ENCODE data around the gene ATP2C1. TPM values are rescaled to one million over a fixed set of nuclear protein-coding genes. Genes with fewer than 3 reads are reported as not detected.

The ATP2C1 gene
- total and polyA plus RNA-seq, 2 of the 13 experiments (the other 11 are each of a cell fraction or from before 2014, with no cell fraction given), result 32.4 to 37.6 TPM

GRCh38 chr3:130901463-130902204 lies 7.8 kb downstream of the ATP2C1 start (continued):
- no peak for TF ChIP-seq REST (IDR thresholded peaks at IDR 0.05; ENCODE audit: borderline replicate concordance in 1 of 2, low read depth in 1 of 2, low read length in 2 of 2)
- TF ChIP-seq THYN1 (CRISPR knock-in tag; IDR thresholded peaks at IDR 0.05; ENCODE audit: borderline replicate concordance, low read depth), result no peak
- TF ChIP-seq ZKSCAN1 (IDR thresholded peaks at IDR 0.05; ENCODE audit: low read length), result no peak

- intact Hi-C loops (cut with micrococcal nuclease; ENCODE audit: unreplicated experiment), result no loop called here
- ATAC-seq (no peak), FAIRE-seq (no peak), DNase-seq (ENCODE audit: low spot score) (no peak)
- 98% methylated on average over 1 of the region's 1 CpG for WGBS (ENCODE audit: low lambda C conversion rate)
- Histone ChIP-seq H2AFZ (ENCODE audit: low read length) (no peak overlapping the region), H3K79me2 (ENCODE audit: insufficient read depth, low read length) (peaks cover 68% of the 10 kb centered on the region), H3K27me3 (ENCODE audit: control insufficient read depth in 1 of 2, insufficient read depth in 2 of 2, low read length in 2 of 2) (no peaks in the 10 kb centered on the region), H3K27ac (ENCODE audit: extremely low read length, insufficient read depth, low read length) (no peak overlapping the region), H3K4me3 (replicated peaks in 1 of 3; ENCODE audit: insufficient read depth in 1 of 3, low read depth in 2 of 3, low read length in 3 of 3) (no peak overlapping the region), H3K4me2 (ENCODE audit: low read depth, low read length) (no peak overlapping the region), H3K36me3 (replicated peaks in 1 of 2; ENCODE audit: control insufficient read depth in 1 of 2, insufficient read depth in 2 of 2, low read length in 2 of 2) (no peaks in the 10 kb centered on the region; a peak in 1 of 5 replicates), H3K9me3 (ENCODE audit: low read length) (no peaks in the 10 kb centered on the region), H4K20me1 (ENCODE audit: insufficient read depth, low read length) (no peaks in the 10 kb centered on the region), H3K9ac (ENCODE audit: insufficient read depth, low read depth, low read length) (no peak overlapping the region), H3K4me1 (ENCODE audit: insufficient read depth, low read length) (peaks cover 18% of the 10 kb centered on the region)
- BruUV-seq (replicated peaks), result no TSS peak
- ChIA-PET CTCF (ENCODE audit: low intra/inter-chr PET ratio, low total read pairs) (no interaction called here), POLR2A (no interaction called here)
- in situ Hi-C loops (cut with HindIII; ENCODE audit: extremely low pct_ligation_motif_present, low pct_unique_long_range_greater_than_20kb), result no loop called here
- TF ChIP-seq HINFP (CRISPR knock-in tag; IDR thresholded peaks at IDR 0.05; ENCODE audit: low read depth) (no peak), SP2 (CRISPR knock-in tag; IDR thresholded peaks at IDR 0.05) (no peak), ZNF234 (CRISPR knock-in tag; conservative IDR thresholded peaks at IDR 0.05) (no peak), EEA1 (CRISPR knock-in tag; IDR thresholded peaks at IDR 0.05; ENCODE audit: borderline replicate concordance) (no peak)
These were observed 9.6 kb downstream of the ATP2C1 start for GRCh38 chr3:130903412-130903908.

Data from HepG2 (cell line).